MM.1S (cell line): ENCODE results near the gene NANOS1.

ENCODE experiments used
- DNase-seq: peaks from one replicate; pipeline ENCODE4 v3.0.0-alpha.2; 2015
- H2AFZ ChIP-seq: fragments of 300-600 bp; sonication (generic); 2 replicates; pipeline ENCODE4 v1.6.0; 2016; ENCODE audit warnings: antibody characterized with exemption, low read length
- H3F3A ChIP-seq: fragments of 300-600 bp; sonication (generic); 2 replicates; pipeline ENCODE4 v1.6.1; 2016; ENCODE audit warnings: mild to moderate bottlenecking, antibody characterized with exemption, low read length, moderate library complexity, mixed read lengths; ENCODE audit not compliant: insufficient read depth
- H3K27ac ChIP-seq: fragments of 300-600 bp; sonication (generic); 2 replicates; pipeline ENCODE4 v1.5.1; 2016; ENCODE audit warnings: mild to moderate bottlenecking, low read length
- H3K27me3 ChIP-seq: fragments of 300-600 bp; sonication (generic); replicated peaks from 2 replicates; pipeline ENCODE4 v1.6.0; 2016; ENCODE audit warnings: low read length; ENCODE audit not compliant: insufficient read depth
- H3K36me3 ChIP-seq: fragments of 300-600 bp; sonication (generic); replicated peaks from 2 replicates; pipeline ENCODE4 v1.6.1; 2016; ENCODE audit warnings: mild to moderate bottlenecking, low read length, mixed read lengths; ENCODE audit not compliant: insufficient read depth
- H3K4me1 ChIP-seq: fragments of 300-600 bp; sonication (generic); 2 replicates; pipeline ENCODE4 v1.6.1; 2016; ENCODE audit warnings: low read length, mixed read lengths
- H3K4me2 ChIP-seq: fragments of 300-600 bp; sonication (generic); 2 replicates; pipeline ENCODE4 v1.6.0; 2016; ENCODE audit warnings: low read depth, low read length
- H3K4me3 ChIP-seq: fragments of 300-600 bp; sonication (generic); 2 replicates; pipeline ENCODE4 v1.5.1; 2016; ENCODE audit warnings: low read length, mixed read lengths
- H3K79me2 ChIP-seq: fragments of 300-600 bp; sonication (generic); 2 replicates; pipeline ENCODE4 v1.6.1; 2016; ENCODE audit warnings: mixed run types, low read length, mixed read lengths
- H3K9ac ChIP-seq: fragments of 300-600 bp; sonication (generic); 2 replicates; pipeline ENCODE4 v1.6.1; 2016; ENCODE audit warnings: low read length, mixed read lengths
- H3K9me2 ChIP-seq: fragments of 300-600 bp; sonication (generic); replicated peaks from 2 replicates; pipeline ENCODE4 v1.6.1; 2016; ENCODE audit warnings: mild to moderate bottlenecking, low read length, mixed read lengths; ENCODE audit not compliant: insufficient read depth
- H3K9me3 ChIP-seq: fragments of 300-600 bp; sonication (generic); replicated peaks from 2 replicates; pipeline ENCODE4 v1.6.1; 2016; ENCODE audit warnings: mild to moderate bottlenecking, low read length, mixed read lengths; ENCODE audit not compliant: insufficient read depth
- H4K20me1 ChIP-seq: fragments of 300-600 bp; sonication (generic); 2 replicates; pipeline ENCODE4 v1.6.1; 2016; ENCODE audit warnings: mild to moderate bottlenecking, low read length, moderate library complexity, mixed read lengths; ENCODE audit not compliant: insufficient read depth
- EZH2 ChIP-seq: fragments of 300-600 bp; sonication (generic); optimal IDR thresholded peaks from 2 replicates; pipeline ENCODE3; 2017; ENCODE audit warnings: low read depth, mild to moderate bottlenecking, antibody characterized with exemption, low read length, mixed read lengths
- EZH2phosphoT487 ChIP-seq: fragments of 300-600 bp; sonication (generic); IDR thresholded peaks from 2 replicates; pipeline ENCODE4 v1.6.1; 2018; ENCODE audit warnings: antibody characterized with exemption, low read length
- TF ChIP-seq, protein P1 (sequence below): fragments of 300-600 bp; sonication (generic); IDR thresholded peaks from 2 replicates; pipeline ENCODE4 v1.5.1; 2016; ENCODE audit warnings: antibody characterized with exemption, low read length, mixed read lengths

NANOS1 gene

DNA sequence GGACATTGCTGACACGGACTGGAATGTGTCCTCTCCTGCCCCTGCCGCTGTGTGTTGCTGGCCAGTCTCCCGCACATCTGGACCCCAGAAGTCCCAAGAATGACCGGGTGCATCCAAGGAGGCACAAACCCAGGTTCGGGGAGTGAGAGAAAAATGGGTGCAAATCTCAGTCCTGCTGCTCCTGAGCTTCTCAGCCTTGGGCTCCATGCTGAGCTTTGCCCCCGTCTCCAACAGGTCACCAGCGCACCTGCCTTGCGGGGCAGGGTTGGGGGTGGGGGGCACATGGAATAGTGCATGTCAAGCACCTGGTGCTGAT, 6.0 kb upstream of the NANOS1 start:
- H3K9ac ChIP-seq = no peak overlapping the region
- no peak for DNase-seq
- H3K27me3 ChIP-seq = no peaks in the 10 kb centered on the region
- H2AFZ ChIP-seq = no peak overlapping the region
- H3F3A ChIP-seq = no peaks in the 10 kb centered on the region
- no peak overlapping the region for H3K27ac ChIP-seq
- no peaks in the 10 kb centered on the region for H3K79me2 ChIP-seq
- no peaks in the 10 kb centered on the region for H3K9me3 ChIP-seq
- no peak overlapping the region for H3K4me2 ChIP-seq
- H3K4me3 ChIP-seq = no peak overlapping the region
- no peaks in the 10 kb centered on the region for H3K9me2 ChIP-seq
- H4K20me1 ChIP-seq = no peaks in the 10 kb centered on the region
- H3K4me1 ChIP-seq = no peaks in the 10 kb centered on the region
- TF ChIP-seq EZH2 = no peak
- TF ChIP-seq, protein P1, sequence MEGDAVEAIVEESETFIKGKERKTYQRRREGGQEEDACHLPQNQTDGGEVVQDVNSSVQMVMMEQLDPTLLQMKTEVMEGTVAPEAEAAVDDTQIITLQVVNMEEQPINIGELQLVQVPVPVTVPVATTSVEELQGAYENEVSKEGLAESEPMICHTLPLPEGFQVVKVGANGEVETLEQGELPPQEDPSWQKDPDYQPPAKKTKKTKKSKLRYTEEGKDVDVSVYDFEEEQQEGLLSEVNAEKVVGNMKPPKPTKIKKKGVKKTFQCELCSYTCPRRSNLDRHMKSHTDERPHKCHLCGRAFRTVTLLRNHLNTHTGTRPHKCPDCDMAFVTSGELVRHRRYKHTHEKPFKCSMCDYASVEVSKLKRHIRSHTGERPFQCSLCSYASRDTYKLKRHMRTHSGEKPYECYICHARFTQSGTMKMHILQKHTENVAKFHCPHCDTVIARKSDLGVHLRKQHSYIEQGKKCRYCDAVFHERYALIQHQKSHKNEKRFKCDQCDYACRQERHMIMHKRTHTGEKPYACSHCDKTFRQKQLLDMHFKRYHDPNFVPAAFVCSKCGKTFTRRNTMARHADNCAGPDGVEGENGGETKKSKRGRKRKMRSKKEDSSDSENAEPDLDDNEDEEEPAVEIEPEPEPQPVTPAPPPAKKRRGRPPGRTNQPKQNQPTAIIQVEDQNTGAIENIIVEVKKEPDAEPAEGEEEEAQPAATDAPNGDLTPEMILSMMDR = no peak
- no peak for TF ChIP-seq EZH2phosphoT487
- H3K36me3 ChIP-seq = no peaks in the 10 kb centered on the region

DNA sequence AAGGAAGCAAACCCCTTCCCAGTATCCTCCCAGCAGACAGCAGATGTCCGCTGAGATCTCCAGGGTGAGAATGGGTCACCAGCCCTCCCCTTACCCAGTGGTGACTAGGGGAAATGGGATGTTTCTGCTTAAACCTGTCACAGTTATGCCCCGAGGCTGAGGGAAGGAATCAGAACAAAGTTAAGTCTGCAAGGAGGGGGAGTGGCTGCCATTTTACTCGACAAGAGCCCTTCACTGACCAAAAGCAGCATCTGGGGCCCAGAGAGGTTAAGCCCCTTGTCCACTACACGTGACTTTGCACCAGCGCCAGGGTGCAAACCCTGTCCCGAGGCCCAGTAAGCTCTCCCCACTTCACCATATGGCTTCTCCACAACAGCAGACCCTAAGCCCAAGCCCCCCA, 4.6 kb upstream of the NANOS1 start:
- H3K36me3 ChIP-seq = no peaks in the 10 kb centered on the region
- no peak overlapping the region for H3K27ac ChIP-seq
- TF ChIP-seq, protein P1 = no peak
- TF ChIP-seq EZH2 (no peak), EZH2phosphoT487 (no peak)
- no peak overlapping the region for H3K9ac ChIP-seq
- no peaks in the 10 kb centered on the region for H3K9me3 ChIP-seq
- H3K27me3 ChIP-seq = no peaks in the 10 kb centered on the region
- H3F3A ChIP-seq = no peaks in the 10 kb centered on the region
- no peak overlapping the region for H2AFZ ChIP-seq
- DNase-seq = no peak
- H3K4me2 ChIP-seq = no peak overlapping the region
- H3K9me2 ChIP-seq = no peaks in the 10 kb centered on the region
- H4K20me1 ChIP-seq = no peaks in the 10 kb centered on the region
- no peak overlapping the region for H3K4me3 ChIP-seq
- no peaks in the 10 kb centered on the region for H3K79me2 ChIP-seq
- H3K4me1 ChIP-seq = no peaks in the 10 kb centered on the region

- no peaks in the 10 kb centered on the region for H3K9me3 ChIP-seq
- no peaks in the 10 kb centered on the region for H3F3A ChIP-seq
- H2AFZ ChIP-seq = no peak overlapping the region
- H3K9ac ChIP-seq = no peak overlapping the region
- H3K36me3 ChIP-seq = no peaks in the 10 kb centered on the region
- H3K79me2 ChIP-seq = no peaks in the 10 kb centered on the region
- no peaks in the 10 kb centered on the region for H3K4me1 ChIP-seq
- H3K4me3 ChIP-seq = no peak overlapping the region
- no peaks in the 10 kb centered on the region for H3K9me2 ChIP-seq
- H4K20me1 ChIP-seq = no peaks in the 10 kb centered on the region
- no peak overlapping the region for H3K4me2 ChIP-seq
- H3K27me3 ChIP-seq = no peaks in the 10 kb centered on the region
- TF ChIP-seq EZH2phosphoT487 = no peak
- TF ChIP-seq, protein P1 = no peak
- TF ChIP-seq EZH2 = no peak
- DNase-seq = no peak
- no peak overlapping the region for H3K27ac ChIP-seq
Measured at GRCh38 chr10:119025336-119025735, 4.2 kb upstream of the NANOS1 start.

GRCh38 chr10:119025776-119026175, 3.7 kb upstream of the NANOS1 start:
- TF ChIP-seq, protein P1 = no peak
- no peak for TF ChIP-seq EZH2phosphoT487
- TF ChIP-seq EZH2 = no peak
- H3F3A ChIP-seq = peaks cover 2% of the 10 kb centered on the region; the same call in 1 of the 2 replicates
- no peak overlapping the region for H3K9ac ChIP-seq
- H2AFZ ChIP-seq = no peak overlapping the region
- H3K9me3 ChIP-seq = no peaks in the 10 kb centered on the region
- no peaks in the 10 kb centered on the region for H3K9me2 ChIP-seq
- no peaks in the 10 kb centered on the region for H4K20me1 ChIP-seq
- no peaks in the 10 kb centered on the region for H3K27me3 ChIP-seq
- H3K79me2 ChIP-seq = no peaks in the 10 kb centered on the region
- no peak overlapping the region for H3K4me3 ChIP-seq
- H3K36me3 ChIP-seq = no peaks in the 10 kb centered on the region
- no peak overlapping the region for H3K4me2 ChIP-seq
- no peak for DNase-seq
- H3K27ac ChIP-seq = no peak overlapping the region
- no peaks in the 10 kb centered on the region for H3K4me1 ChIP-seq
